ENCODE results near the gene FCHSD2.

The FCHSD2 gene

GRCh38 chr11:73173755-73174494 lies 31.8 kb upstream of the FCHSD2 start:
- no peak for DNase-seq (ENCODE audit: low read depth)
- no peak overlapping the region for H3K4me3 ChIP-seq (ENCODE audit: low read depth, low read length)

DNA sequence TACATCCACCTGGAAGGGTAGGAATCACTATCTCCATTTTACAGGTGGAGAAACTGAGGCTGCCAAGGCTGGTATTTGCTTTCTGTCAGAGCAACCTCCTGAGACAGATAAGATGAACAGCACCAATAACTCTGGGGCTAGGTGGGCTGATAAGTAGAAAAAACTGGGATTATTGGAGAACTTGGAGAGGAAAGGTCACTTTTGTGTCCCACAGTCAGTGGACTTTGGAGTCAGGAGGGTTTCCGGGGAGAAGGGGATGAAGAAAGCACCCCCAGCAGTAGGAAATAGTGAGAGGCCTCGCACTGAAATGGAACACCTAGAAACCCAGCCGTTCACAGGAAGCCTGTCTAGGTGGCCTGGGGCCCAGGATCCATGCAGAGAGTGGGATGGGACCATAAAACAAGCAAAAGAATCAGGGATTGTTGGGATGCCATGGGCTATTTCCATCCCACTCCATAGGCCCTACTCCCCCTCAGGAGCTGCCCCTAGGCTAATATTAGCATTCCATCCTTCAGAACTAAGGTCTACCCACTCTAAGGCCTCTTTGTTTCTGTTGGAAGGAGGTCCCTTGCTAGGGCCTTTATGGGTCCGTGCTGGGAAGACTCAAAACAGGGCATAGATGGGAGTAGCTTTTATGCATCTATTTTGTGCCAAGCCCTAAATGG lies 31.0 kb upstream of the FCHSD2 start:
- no peak for DNase-seq (ENCODE audit: low read depth)

GRCh38 chr11:73171436-73172161 lies 29.5 kb upstream of the FCHSD2 start:
- no peak for DNase-seq (ENCODE audit: low read depth)

More for the DNA sequence above, 31.0 kb upstream of the FCHSD2 start:
- H3K4me3 ChIP-seq (ENCODE audit: low read depth, low read length) = no peak overlapping the region

DNA sequence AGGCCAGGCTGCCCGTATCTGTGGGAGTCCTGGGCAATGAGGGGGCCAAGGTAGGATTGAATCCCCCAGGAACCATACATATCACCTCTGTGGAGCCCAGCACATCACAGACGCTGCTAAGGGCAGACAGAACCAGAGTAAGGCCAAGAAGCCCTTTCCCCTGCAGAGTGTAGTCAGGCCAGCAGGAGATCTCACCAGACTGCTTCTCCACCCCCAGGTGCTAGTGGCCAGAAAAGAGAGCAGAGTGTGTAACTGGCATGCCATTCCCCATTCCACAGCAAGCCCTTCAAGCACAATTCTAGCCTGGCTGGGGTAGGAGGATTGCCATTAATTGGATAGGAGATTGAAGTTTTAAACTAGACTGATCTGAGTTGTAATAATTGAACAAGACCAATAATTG lies 28.0 kb upstream of the FCHSD2 start:
- no peak overlapping the region for H3K4me3 ChIP-seq (ENCODE audit: low read depth, low read length)
- no peak for DNase-seq (ENCODE audit: low read depth)

More at GRCh38 chr11:73171436-73172161, 29.5 kb upstream of the FCHSD2 start:
- H3K4me3 ChIP-seq (ENCODE audit: low read depth, low read length) = no peak overlapping the region

DNA sequence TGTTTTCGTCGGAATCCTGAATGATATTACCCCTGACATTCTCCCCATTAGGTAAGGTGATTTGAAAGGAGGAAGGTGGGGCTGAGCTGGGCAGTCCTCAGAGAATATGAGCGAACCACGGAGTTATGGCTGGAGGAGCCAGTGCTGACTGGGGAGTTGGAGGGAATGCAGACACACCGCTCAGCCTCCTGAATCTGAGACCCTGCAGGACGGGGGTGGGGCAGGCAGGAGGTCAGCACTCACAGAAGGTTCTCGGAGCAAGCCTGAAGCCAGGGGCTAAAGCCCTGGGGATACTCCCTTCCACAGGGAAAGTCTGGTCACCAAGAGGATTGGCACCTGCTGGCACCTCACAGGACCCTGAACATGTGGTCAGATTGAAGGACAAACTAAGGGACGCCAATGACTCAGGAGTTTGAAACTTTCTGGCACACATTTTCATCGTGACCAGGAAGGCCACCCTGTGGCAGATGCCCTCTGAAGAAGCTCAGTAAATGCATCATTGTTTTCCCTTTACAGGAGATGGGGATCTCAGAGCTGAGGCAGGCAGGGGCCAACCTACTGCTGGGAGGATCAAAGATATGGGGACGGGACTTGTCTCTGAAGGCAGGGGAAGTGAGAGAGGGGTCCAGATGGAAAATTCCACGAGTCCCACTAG lies 26.9 kb upstream of the FCHSD2 start:
- no peak overlapping the region for H3K4me3 ChIP-seq (ENCODE audit: low read depth, low read length)
- DNase-seq (ENCODE audit: low read depth) = no peak

DNA sequence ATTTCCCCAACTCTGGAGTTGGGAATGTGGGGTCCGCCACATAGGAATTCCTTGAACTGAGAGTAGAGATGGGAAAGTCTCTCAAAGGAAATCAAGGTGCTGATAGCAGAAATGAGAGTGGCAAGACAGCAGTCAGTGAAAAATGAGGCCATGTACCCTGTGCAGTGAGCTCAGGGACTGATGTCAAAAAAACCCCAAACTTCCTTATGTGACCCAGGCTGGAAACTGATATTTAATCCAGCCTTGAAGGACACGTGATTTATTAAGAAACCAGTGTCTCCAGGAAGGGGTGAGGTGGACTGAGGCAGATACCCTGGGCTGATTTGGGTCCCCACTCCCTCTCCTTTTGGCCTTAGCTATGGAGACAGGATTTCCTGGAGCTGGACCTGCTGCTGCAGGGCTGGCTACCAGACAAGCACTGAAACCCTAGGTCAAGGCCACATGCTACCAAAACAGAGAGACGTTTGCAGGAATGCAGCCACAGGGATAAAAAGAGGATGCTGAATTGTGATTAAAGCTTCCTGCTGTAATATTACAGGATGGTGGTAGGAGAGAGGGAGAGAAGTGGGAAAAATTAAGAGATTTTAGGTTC lies 25.3 kb upstream of the FCHSD2 start:
- no peak overlapping the region for H3K4me3 ChIP-seq (ENCODE audit: low read depth, low read length)
- no peak for DNase-seq (ENCODE audit: low read depth)

DNA sequence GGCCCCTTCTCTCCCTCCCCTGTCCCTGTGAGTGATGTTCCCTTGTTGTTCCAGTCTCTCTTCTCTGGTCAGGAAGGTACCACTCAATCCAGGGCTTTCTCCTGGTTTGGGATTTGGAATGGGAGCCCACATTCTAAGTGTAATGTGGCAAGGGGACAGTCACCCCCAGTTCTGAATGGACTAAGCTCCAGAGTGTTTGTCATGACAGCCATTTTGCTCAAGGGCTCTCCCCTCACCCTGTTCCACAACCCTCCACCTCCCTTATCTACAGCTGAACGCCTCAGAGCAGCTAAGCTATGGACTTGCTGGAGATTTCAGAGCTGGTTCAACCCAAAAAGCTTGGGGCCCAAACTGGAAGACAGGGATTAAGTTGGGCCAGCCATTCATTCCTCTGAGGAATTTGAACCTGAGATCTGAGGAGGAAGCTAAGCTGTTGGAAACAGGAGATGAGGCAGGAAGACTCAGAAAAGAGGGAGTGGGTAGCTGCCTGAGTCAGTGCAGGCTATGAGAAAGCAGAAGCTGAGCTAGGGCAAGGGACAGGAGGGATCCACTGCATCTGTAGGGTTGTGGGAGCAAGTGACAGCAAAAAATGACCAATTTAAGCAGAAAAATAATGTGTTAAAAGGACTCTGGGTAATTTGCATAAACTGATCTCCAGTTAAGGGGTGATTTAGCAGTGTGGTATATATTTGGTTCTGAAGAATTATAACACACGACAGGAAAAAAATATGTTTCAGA lies 22.9 kb upstream of the FCHSD2 start:
- H3K4me3 ChIP-seq (ENCODE audit: low read depth, low read length) = no peak overlapping the region
- DNase-seq (ENCODE audit: low read depth) = no peak

- no peak for DNase-seq (ENCODE audit: low read depth)
- no peak overlapping the region for H3K4me3 ChIP-seq (ENCODE audit: low read depth, low read length)
These were observed 21.6 kb upstream of the FCHSD2 start for GRCh38 chr11:73163638-73164174.

GRCh38 chr11:73162196-73162740 lies 20.1 kb upstream of the FCHSD2 start:
- H3K4me3 ChIP-seq (ENCODE audit: low read depth, low read length) = no peak overlapping the region
- DNase-seq (ENCODE audit: low read depth) = no peak

DNA sequence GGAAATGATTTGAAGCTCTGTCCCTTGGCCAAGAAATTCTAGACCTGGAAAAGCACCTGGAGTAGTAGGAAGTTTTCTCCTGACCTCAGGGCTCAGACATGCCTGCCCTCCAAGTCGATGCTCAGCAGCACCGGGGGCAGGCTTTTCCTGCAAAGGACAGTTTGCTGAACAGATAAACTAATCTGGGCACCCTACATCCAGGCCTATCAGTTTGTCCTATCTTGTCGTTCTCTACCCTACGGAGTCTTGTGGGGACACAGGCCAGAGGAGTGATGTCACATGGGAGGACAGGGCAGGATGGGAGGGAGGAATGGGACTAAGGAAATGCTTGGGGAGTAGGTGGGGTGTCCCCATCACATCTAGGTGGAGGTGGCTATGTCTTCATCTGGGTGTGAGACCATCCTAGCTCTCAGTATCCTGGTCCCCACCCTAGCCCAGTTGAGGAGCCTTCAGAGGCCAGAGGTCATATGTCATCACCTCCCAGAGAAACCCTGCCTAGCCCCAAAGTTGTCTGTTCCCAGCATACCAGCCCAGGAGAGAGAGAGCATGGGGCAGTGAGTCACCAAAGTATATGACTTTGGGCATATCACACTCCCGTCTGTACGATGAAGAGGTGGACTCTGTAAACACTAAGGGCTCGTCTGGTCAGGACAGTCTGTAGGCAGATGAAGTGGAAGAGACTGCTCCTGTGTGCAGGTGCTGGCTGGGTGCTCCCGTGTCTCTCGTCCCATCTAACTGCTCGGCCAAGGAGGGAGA lies 18.1 kb upstream of the FCHSD2 start:
- H3K4me3 ChIP-seq (ENCODE audit: low read depth, low read length) = no peak overlapping the region
- DNase-seq (ENCODE audit: low read depth) = no peak

- DNase-seq (ENCODE audit: low read depth) = no peak
- H3K4me3 ChIP-seq (ENCODE audit: low read depth, low read length) = no peak overlapping the region
These were observed 17.2 kb upstream of the FCHSD2 start for GRCh38 chr11:73159297-73159696.

DNA sequence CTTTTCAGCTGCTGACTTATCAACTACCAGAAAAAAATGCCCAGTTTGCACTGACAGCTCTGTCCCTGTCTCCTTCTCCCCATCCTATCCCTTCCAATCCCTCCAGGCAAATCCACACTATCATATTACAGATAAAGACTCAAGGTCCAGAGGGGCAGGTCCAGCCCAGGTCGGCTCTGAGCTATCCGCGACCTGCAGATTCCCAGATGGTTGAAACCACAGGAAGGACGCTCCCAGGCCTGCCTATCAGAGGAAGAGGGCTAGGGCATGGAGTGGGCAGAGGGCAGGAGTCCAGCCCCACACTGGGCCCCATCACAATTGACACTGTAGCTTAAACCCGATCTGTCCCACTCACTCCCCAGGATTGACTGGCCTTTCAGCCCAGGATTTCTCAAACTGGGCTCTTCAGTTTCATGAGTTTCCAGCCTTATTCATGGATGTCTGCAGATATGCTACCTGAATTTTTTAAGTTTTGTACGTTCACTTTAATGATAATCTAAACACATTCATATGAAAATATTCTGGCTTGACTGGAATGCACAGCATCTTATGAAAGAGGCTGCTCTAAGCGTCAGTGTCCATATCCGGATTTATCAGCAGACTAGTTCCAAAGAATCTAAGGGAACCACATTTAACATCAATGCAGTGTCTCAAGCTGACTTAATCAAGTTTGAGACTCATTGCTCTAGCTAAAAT lies 16.4 kb upstream of the FCHSD2 start:
- no peak overlapping the region for H3K4me3 ChIP-seq (ENCODE audit: low read depth, low read length)
- no peak for DNase-seq (ENCODE audit: low read depth)

- DNase-seq (ENCODE audit: low read depth) = no peak
These were observed 15.2 kb upstream of the FCHSD2 start for GRCh38 chr11:73157101-73158010.

GRCh38 chr11:73156686-73157085 lies 14.6 kb upstream of the FCHSD2 start:
- DNase-seq (ENCODE audit: low read depth) = no peak
- H3K4me3 ChIP-seq (ENCODE audit: low read depth, low read length) = no peak overlapping the region

More at GRCh38 chr11:73157101-73158010, 15.2 kb upstream of the FCHSD2 start:
- H3K4me3 ChIP-seq (ENCODE audit: low read depth, low read length) = no peak overlapping the region

DNA sequence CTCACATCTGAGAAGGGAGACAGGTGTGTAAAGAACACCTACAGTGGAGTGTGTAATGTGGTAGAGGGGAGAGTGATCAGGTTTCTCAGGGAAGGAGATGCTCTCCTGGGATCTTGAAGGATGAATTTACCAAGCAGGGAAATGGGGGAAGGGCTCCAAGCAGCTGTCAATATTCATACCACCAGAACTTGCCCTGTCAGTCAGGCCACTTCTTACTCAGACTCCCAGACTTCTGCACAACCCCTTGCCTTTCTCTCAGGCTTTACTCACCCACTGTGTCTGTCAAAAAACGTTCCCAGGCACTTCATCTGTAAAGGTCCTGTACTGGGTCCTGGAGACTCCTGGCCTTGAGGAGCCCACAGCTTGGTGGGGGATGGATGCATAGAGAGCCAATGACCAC lies 14.0 kb upstream of the FCHSD2 start:
- H3K4me3 ChIP-seq (ENCODE audit: low read depth, low read length) = no peak overlapping the region
- no peak for DNase-seq (ENCODE audit: low read depth)

DNA sequence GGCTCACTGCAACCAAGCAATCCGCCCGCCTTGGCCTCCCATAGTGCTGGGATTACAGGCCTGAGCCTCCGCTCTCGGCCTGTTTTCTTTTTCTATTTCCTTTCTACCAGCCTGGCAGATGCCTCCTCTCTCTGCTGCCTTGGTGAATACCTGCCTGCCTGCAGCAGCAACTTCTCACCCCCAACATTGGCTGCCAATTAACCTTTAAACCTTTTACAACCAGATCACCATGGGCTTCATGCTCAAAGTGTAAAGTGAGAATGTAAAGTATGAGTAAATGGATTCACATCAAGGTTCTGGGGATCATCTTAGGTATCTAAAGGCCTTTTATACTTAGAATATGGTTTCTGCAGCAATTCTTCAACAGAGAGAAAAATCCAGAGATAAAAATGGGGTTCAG lies 13.0 kb upstream of the FCHSD2 start:
- DNase-seq (ENCODE audit: low read depth) = no peak
- H3K4me3 ChIP-seq (ENCODE audit: low read depth, low read length) = no peak overlapping the region
